ENCODE results near the gene ITGB4. TPM values are rescaled to one million over a fixed set of nuclear protein-coding genes. Genes with fewer than 3 reads are reported as not detected.

ITGB4 gene
- total and polyA plus RNA-seq, 2 of the 13 experiments (the other 11 are each of a cell fraction or from before 2014, with no cell fraction given) = 6.9 to 14.5 TPM

- TF ChIP-seq CSRNP2 (CRISPR knock-in tag; conservative IDR thresholded peaks at IDR 0.05; ENCODE audit: low read depth) (no peak), ZNF761 (CRISPR knock-in tag; conservative IDR thresholded peaks at IDR 0.05) (no peak; the same call in 1 of the 2 replicates), ZSCAN20 (CRISPR knock-in tag; IDR thresholded peaks at IDR 0.05; ENCODE audit: borderline replicate concordance) (no peak), ZNF607 (CRISPR knock-in tag; IDR thresholded peaks at IDR 0.05; ENCODE audit: borderline replicate concordance) (peak; percentile 88), ZNF562 (CRISPR knock-in tag; IDR thresholded peaks at IDR 0.05; ENCODE audit: borderline replicate concordance) (no peak), RAD21 (CRISPR knock-in tag; IDR thresholded peaks at IDR 0.05) (peak; percentile 8; the same call in 1 of the 2 replicates), ZNF256 (CRISPR knock-in tag; conservative IDR thresholded peaks at IDR 0.05) (no peak; the same call in 1 of the 2 replicates), ZNF543 (CRISPR knock-in tag; IDR thresholded peaks at IDR 0.05) (peak; percentile 33; the same call in 1 of the 2 replicates), ZNF776 (CRISPR knock-in tag; IDR thresholded peaks at IDR 0.05) (no peak), NR1H2 (CRISPR knock-in tag; IDR thresholded peaks at IDR 0.05; ENCODE audit: borderline replicate concordance, low read depth) (no peak), CHD4 (IDR thresholded peaks at IDR 0.05; ENCODE audit: borderline replicate concordance, low read length) (no peak), ISL2 (CRISPR knock-in tag; IDR thresholded peaks at IDR 0.05) (0 out of 2 replicates have a peak, but pooled peaks have one; percentile 36), PAXIP1 (CRISPR knock-in tag; conservative IDR thresholded peaks at IDR 0.05) (peak; percentile 93), FOXA3 (CRISPR knock-in tag; IDR thresholded peaks at IDR 0.05) (peak; percentile 45), ZNF652 (CRISPR knock-in tag; IDR thresholded peaks at IDR 0.05; ENCODE audit: borderline replicate concordance, low read depth) (no peak), ZNF414 (CRISPR knock-in tag; IDR thresholded peaks at IDR 0.05) (no peak), BCL3 (CRISPR knock-in tag; IDR thresholded peaks at IDR 0.05) (no peak), ZSCAN30 (CRISPR knock-in tag; IDR thresholded peaks at IDR 0.05) (no peak)
- TF ChIP-seq, protein P1, sequence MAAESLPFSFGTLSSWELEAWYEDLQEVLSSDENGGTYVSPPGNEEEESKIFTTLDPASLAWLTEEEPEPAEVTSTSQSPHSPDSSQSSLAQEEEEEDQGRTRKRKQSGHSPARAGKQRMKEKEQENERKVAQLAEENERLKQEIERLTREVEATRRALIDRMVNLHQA (CRISPR knock-in tag; IDR thresholded peaks at IDR 0.05) = no peak; the same call in 1 of the 2 replicates
- TF ChIP-seq, protein P2, sequence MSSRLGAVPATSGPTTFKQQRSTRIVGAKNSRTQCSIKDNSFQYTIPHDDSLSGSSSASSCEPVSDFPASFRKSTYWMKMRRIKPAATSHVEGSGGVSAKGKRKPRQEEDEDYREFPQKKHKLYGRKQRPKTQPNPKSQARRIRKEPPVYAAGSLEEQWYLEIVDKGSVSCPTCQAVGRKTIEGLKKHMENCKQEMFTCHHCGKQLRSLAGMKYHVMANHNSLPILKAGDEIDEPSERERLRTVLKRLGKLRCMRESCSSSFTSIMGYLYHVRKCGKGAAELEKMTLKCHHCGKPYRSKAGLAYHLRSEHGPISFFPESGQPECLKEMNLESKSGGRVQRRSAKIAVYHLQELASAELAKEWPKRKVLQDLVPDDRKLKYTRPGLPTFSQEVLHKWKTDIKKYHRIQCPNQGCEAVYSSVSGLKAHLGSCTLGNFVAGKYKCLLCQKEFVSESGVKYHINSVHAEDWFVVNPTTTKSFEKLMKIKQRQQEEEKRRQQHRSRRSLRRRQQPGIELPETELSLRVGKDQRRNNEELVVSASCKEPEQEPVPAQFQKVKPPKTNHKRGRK (CRISPR knock-in tag; IDR thresholded peaks at IDR 0.05) = no peak
Observed at GRCh38 chr17:75763613-75764416, 42.6 kb downstream of the ITGB4 start (continued).
